ENCODE data around the gene BRD3. TPM values are rescaled to one million over a fixed set of nuclear protein-coding genes. Genes with fewer than 3 reads are reported as not detected.
"Not testable (repeated sequence)": the region's sequence is repeated elsewhere in the genome, so short reads cannot be mapped to it uniquely, and the experiment has no call there.

The BRD3 gene
- total RNA-seq, 1 experiment from 2014 or later, result 108 TPM

GRCh38 chr9:134103391-134103998 lies 35.7 kb upstream of the BRD3 start:
- Mint-ChIP-seq H3K4me3 (no peak overlapping the region), H3K4me1 (no peaks in the 10 kb centered on the region), H3K9me3 (peaks cover 29% of the 10 kb centered on the region), H3K27me3 (ENCODE audit: low read depth) (peaks cover 11% of the 10 kb centered on the region), H3K27ac (no peak overlapping the region), H3K36me3 (peaks cover 10% of the 10 kb centered on the region; the same call in 1 of the 2 replicates)
- DNase-seq (ENCODE audit: low spot score) (no peak), ATAC-seq (no peak)
- TF ChIP-seq TCF7 (CRISPR knock-in tag; IDR thresholded peaks at IDR 0.05; ENCODE audit: low read depth) (no peak), SP1 (CRISPR knock-in tag; conservative IDR thresholded peaks at IDR 0.05) (no peak)
- POLR2A ChIA-PET, result no interaction called here
- CTCF ChIA-PET, result no interaction called here

- peaks cover 10% of the 10 kb centered on the region; the same call in 1 of the 2 replicates for H3K36me3 Mint-ChIP-seq
- no peaks in the 10 kb centered on the region for H3K4me1 Mint-ChIP-seq
- ATAC-seq, result no peak
- DNase-seq (ENCODE audit: low spot score), result no peak
- ChIA-PET POLR2A (no interaction called here), CTCF (interaction anchor here (0.7 kb wide), 1 partner anchor 1269 kb away, joined by 3 read pairs; no protein-coding TSS in a partner anchor)
- no peak overlapping the region for H3K27ac Mint-ChIP-seq
- no peak overlapping the region for H3K4me3 Mint-ChIP-seq
- peaks cover 29% of the 10 kb centered on the region for H3K9me3 Mint-ChIP-seq
- TF ChIP-seq CBFB (CRISPR knock-in tag; IDR thresholded peaks at IDR 0.05; ENCODE audit: low read depth) (no peak), ATF1 (CRISPR knock-in tag; IDR thresholded peaks at IDR 0.05) (no peak), GABPB1 (CRISPR knock-in tag; IDR thresholded peaks at IDR 0.05) (no peak), NR1H2 (CRISPR knock-in tag; IDR thresholded peaks at IDR 0.05) (no peak), FOXJ3 (CRISPR knock-in tag; IDR thresholded peaks at IDR 0.05; ENCODE audit: borderline replicate concordance) (no peak)
- H3K27me3 Mint-ChIP-seq (ENCODE audit: low read depth), result peaks cover 11% of the 10 kb centered on the region
These were observed 33.9 kb upstream of the BRD3 start for GRCh38 chr9:134101623-134102149.

- Mint-ChIP-seq H3K36me3 (peaks cover 10% of the 10 kb centered on the region; the same call in 1 of the 2 replicates), H3K9me3 (peaks cover 25% of the 10 kb centered on the region)
- POLR2A ChIA-PET; DNase-seq (ENCODE audit: low spot score); H3K27me3 Mint-ChIP-seq (ENCODE audit: low read depth); H3K4me3 Mint-ChIP-seq; H3K27ac Mint-ChIP-seq; ATAC-seq; H3K4me1 Mint-ChIP-seq: not testable (repeated sequence)
- CTCF ChIA-PET, result interaction anchor here (0.7 kb wide), 1 partner anchor 1270 kb away, joined by 3 read pairs; no protein-coding TSS in a partner anchor
These were observed 33.3 kb upstream of the BRD3 start for GRCh38 chr9:134101133-134101532.

DNA sequence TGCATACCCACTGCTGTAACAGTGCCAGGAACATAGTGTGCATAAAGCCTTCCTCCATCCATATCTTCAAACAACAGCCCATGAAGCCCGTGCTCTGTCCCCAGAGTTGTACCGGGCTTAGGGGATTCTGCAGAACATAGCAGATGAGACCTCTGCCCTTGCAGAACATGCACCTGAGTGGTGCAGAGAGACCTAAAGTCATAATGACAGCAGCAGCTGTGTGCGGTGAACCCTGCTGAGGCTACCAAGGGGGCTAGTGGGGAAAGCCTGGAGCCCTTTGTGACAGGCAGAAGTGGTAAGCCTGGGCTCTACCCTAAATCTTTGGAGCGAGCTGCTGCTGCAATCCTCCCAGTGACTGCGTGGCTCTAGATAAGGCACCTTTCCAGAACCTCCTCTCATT lies 32.2 kb upstream of the BRD3 start:
- DNase-seq (ENCODE audit: low spot score) (no peak), ATAC-seq (no peak)
- H3K27me3 Mint-ChIP-seq (ENCODE audit: low read depth), result peaks cover 3% of the 10 kb centered on the region
- H3K27ac Mint-ChIP-seq, result no peak overlapping the region
- no peak overlapping the region for H3K4me3 Mint-ChIP-seq
- H3K4me1 Mint-ChIP-seq, result no peaks in the 10 kb centered on the region
- TF ChIP-seq ZNF532 (CRISPR knock-in tag; IDR thresholded peaks at IDR 0.05; ENCODE audit: borderline replicate concordance) (no peak), E2F1 (CRISPR knock-in tag; IDR thresholded peaks at IDR 0.05) (no peak)
- H3K9me3 Mint-ChIP-seq, result peaks cover 19% of the 10 kb centered on the region
- POLR2A ChIA-PET, result no interaction called here
- H3K36me3 Mint-ChIP-seq, result peaks cover 6% of the 10 kb centered on the region; the same call in 1 of the 2 replicates
- CTCF ChIA-PET, result interaction anchor here (1.2 kb wide), 1 partner anchor 357 kb away, joined by 3 read pairs; no protein-coding TSS in a partner anchor
